K562 (cell line): ENCODE results near the gene TMEM121B. TPM values are rescaled to one million over a fixed set of nuclear protein-coding genes. Genes with fewer than 3 reads are reported as not detected.

Experiments used
- ATAC-seq: fragments of 200-7000 bp; cut with Tn5 transposase; 3 replicates; pipeline ENCODE4 v1.9.1; 2020; ENCODE audit warnings: moderate library complexity
- BruUV-seq: library from RNA; stranded (reverse); fragments of 400-500 nt; replicated peaks from 2 replicates; lab custom pipeline; 2021; lab: Mats Ljungman, UMichigan
- CTCF ChIA-PET: fragments of 300-600 bp; formaldehyde crosslinking; extraction: SDS; loops from one replicate; lab custom pipeline; 2021; ENCODE audit warnings: low intra/inter-chr PET ratio; lab: Yijun Ruan, JAX
- POLR2A ChIA-PET: fragments of 300-600, 350-650 bp; sonication (Branson Sonifier 250); formaldehyde crosslinking; extraction: SDS; loops from one replicate; lab custom pipeline; 2021; ENCODE audit warnings: antibody characterized with exemption, inconsistent platforms; lab: Yijun Ruan, JAX
- DNase-seq, 4 experiments: peaks; one replicate each; pipeline versions ENCODE4 v3.0.0 to v3.0.0-alpha.2; 2011 to 2018; ENCODE audit warnings: low spot score in 3 of 4, mixed read lengths in 3 of 4; ENCODE audit errors: extremely low read depth in 1 of 4
- FAIRE-seq: peaks from 2 replicates; lab custom pipeline; 2011; peaks lifted over from hg19 to GRCh38; lab: Jason Lieb, UNC
- H2AFZ ChIP-seq: 2 replicates; pipeline ENCODE4 v1.6.0; 2011; ENCODE audit warnings: low read depth, low read length, control low read depth, inconsistent platforms
- H3K27ac ChIP-seq: fragments of 200-600 bp; 3 replicates; pipeline ENCODE4 v1.8.0; 2011; ENCODE audit warnings: low read depth, mild to moderate bottlenecking, control low read depth, inconsistent platforms, low read length, moderate library complexity, mixed read lengths; ENCODE audit errors: extremely low read depth
- H3K27me3 ChIP-seq, 2 experiments: fragments of 300-600 bp in 1 of 2; 2 replicates in 1 of 2; 3 replicates in 1 of 2; pipeline versions ENCODE4 v1.6.0 to v1.8.0; 2011; ENCODE audit warnings: inconsistent platforms in 2 of 2, low read length in 2 of 2, mild to moderate bottlenecking in 1 of 2, mixed read lengths in 1 of 2, moderate library complexity in 1 of 2; ENCODE audit not compliant: control insufficient read depth in 2 of 2, insufficient read depth in 2 of 2
- H3K36me3 ChIP-seq: fragments of 300-600 bp; 3 replicates; pipeline ENCODE4 v1.8.0; 2011; ENCODE audit warnings: mild to moderate bottlenecking, low read length, inconsistent platforms; ENCODE audit not compliant: control insufficient read depth, insufficient read depth
- H3K4me1 ChIP-seq, 2 experiments: fragments of 200-600 bp in 1 of 2; replicated peaks in 1 of 2; 2 replicates in 1 of 2; 3 replicates in 1 of 2; pipeline versions ENCODE4 v1.5.1 to v1.8.0; 2011; ENCODE audit warnings: inconsistent platforms in 2 of 2, low read length in 2 of 2, mild to moderate bottlenecking in 1 of 2, mixed read lengths in 1 of 2, moderate library complexity in 1 of 2; ENCODE audit not compliant: control insufficient read depth in 2 of 2, insufficient read depth in 2 of 2
- H3K4me2 ChIP-seq: 2 replicates; pipeline ENCODE4 v1.6.1; 2011; ENCODE audit warnings: low read length, control low read depth, inconsistent platforms, mixed read lengths; ENCODE audit not compliant: insufficient read depth
- H3K4me3 ChIP-seq: fragments of 200-600 bp; sonication (generic), shearing (Covaris generic); 2 replicates; pipeline ENCODE4 v1.5.1; 2016; ENCODE audit warnings: control low read depth, inconsistent platforms
- H3K79me2 ChIP-seq: fragments of 200-600 bp; 3 replicates; pipeline ENCODE4 v1.8.0; 2011; ENCODE audit warnings: low read length, inconsistent platforms; ENCODE audit not compliant: control insufficient read depth, insufficient read depth
- H3K9ac ChIP-seq, 2 experiments: 2 replicates each; pipeline versions ENCODE4 v1.6.0 to v1.6.1; 2011; ENCODE audit warnings: low read depth in 2 of 2, low read length in 2 of 2, control low read depth in 1 of 2, inconsistent platforms in 1 of 2, mild to moderate bottlenecking in 1 of 2, mixed read lengths in 1 of 2; ENCODE audit not compliant: insufficient read depth in 1 of 2
- H3K9me1 ChIP-seq: one replicate; pipeline ENCODE4 v1.6.0; 2011; ENCODE audit warnings: inconsistent platforms, mild to moderate bottlenecking, low read length, moderate library complexity; ENCODE audit not compliant: control insufficient read depth, insufficient read depth
- H3K9me3 ChIP-seq: replicated peaks from 2 replicates; pipeline ENCODE4 v1.5.1; 2011; ENCODE audit warnings: low read depth, low read length, inconsistent platforms; ENCODE audit not compliant: control insufficient read depth, insufficient read depth
- H4K20me1 ChIP-seq: replicated peaks from 2 replicates; pipeline ENCODE4 v1.6.1; 2011; ENCODE audit warnings: low read length, inconsistent platforms, mixed read lengths; ENCODE audit not compliant: control insufficient read depth, insufficient read depth
- ADNP ChIP-seq: fragments of 200-800 bp; sonication (Bioruptor generic); IDR thresholded peaks from 2 replicates; pipeline ENCODE4 v1.6.1; 2016; ENCODE audit warnings: missing genetic modification characterization, missing compliant biosample characterization
- KHSRP ChIP-seq: fragments of 450-650 bp; IDR thresholded peaks from 2 replicates; pipeline ENCODE4 v1.6.1; 2017
- NCOR1 ChIP-seq: fragments of 450-650 bp; IDR thresholded peaks from 2 replicates; pipeline ENCODE4 v1.6.1; 2016; ENCODE audit warnings: mild to moderate bottlenecking, moderate library complexity
- PCBP1 ChIP-seq: fragments of 200-400 bp; formaldehyde crosslinking; IDR thresholded peaks from 2 replicates; pipeline ENCODE4 v1.6.1; 2018; ENCODE audit warnings: mild to moderate bottlenecking, low read depth, low read length; ENCODE audit not compliant: poor library complexity, severe bottlenecking
- WGBS: fragments of 100-300 bp; shearing (Covaris generic); methylation state at CpG from one replicate; pipeline ENCODE4 v1.1.6; 2016; ENCODE audit warnings: low coverage, mixed read lengths; ENCODE audit not compliant: insufficient coverage; ENCODE audit errors: missing lambda C conversion rate; 5-methylcytosine and 5-hydroxymethylcytosine counted together
- in situ Hi-C: fragments of 300-500 bp; cut with MboI; formaldehyde crosslinking; loops from 4 replicates; pipeline ENCODE4 v1.15.0; 2018; ENCODE audit warnings: inconsistent platforms, mixed read lengths
- intact Hi-C: fragments of 100-400 bp; cut with micrococcal nuclease; formaldehyde crosslinking; loops from 2 replicates; pipeline ENCODE4 v1.14.2; 2022
- polyA plus RNA-seq, 8 experiments: library from polyadenylated mRNA; depleted of rRNA in 4 of 8; stranded (reverse) in 5 of 8; unstranded in 3 of 8; fragments of >200 nt; fragmentation: Nextera tagmentation in 2 of 8; fragmentation: Illumina TruSeq in 1 of 8; extraction: Ambion mirVana in 2 of 8; extraction: Trizol in 1 of 8; gene quantifications; 2 replicates each; pipeline versions ENCODE4 v1.2.1 to v1.2.3, GENCODE V29; 2011 to 2014; ENCODE audit warnings: inconsistent platforms in 1 of 8, missing spikeins in 1 of 8
- total RNA-seq, 7 experiments: library from RNA; depleted of rRNA in 6 of 7; stranded (reverse); fragments of >200 nt in 6 of 7; fragmentation: Illumina TruSeq in 2 of 7; extraction: Trizol in 2 of 7; gene quantifications; 2 replicates each; pipeline versions ENCODE4 v1.2.1 to v1.2.3, GENCODE V29; 2011 to 2021; ENCODE audit warnings: low replicate concordance in 1 of 7

Gene TMEM121B
- total and polyA plus RNA-seq, 9 of the 15 experiments (the other 6 are each of a cell fraction or from before 2014, with no cell fraction given), result 0.03 to 0.07 (median 0.03) TPM; not detected in 6

DNA sequence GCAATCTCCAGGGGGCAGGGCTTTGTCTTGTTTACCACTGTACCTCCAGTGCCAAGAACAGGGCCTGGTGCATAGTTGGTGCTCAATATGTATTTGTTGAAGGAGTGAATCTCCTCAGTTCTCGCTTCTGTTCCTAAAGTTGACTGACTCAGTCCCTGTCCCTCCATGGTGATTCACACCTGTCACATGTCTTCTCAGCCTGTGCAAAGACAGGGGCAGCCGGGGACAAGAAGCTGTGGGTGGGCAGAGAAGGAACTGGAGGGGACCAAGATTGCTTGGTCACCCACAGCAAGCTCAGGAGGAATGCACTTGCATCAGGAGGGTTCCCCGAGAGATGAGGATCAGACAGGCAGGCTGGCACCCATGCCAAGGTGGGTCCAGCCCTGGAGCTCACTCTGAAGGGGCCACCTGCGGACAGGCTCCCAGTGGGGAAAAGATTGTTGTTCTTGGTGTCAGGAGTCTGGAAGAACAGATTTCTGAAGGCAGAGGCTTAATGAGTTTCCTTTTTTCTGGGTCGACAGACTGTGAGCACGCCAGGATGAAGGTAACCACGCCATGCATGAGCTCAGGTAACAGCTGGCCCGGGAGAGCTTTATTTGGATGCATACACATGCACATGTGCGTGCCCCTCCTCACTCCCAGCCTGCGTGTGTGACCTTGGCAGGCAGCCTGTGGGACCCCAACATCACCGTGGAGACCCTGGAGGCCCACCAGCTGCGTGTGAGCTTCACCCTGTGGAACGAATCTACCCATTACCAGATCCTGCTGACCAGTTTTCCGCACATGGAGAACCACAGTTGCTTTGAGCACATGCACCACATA is 19.5 kb downstream of the TMEM121B start:
- H3K79me2 ChIP-seq, result no peaks in the 10 kb centered on the region
- TF ChIP-seq PCBP1 (no peak), ADNP (tag) (no peak)
- no peaks in the 10 kb centered on the region; the same call in 1 of the 2 replicates for H4K20me1 ChIP-seq
- in situ Hi-C loops (no loop called here), intact Hi-C loops (no loop called here)
- DNase-seq (no peak), FAIRE-seq (peak; percentile 46), ATAC-seq (no peak)
- H3K27me3 ChIP-seq, result no peaks in the 10 kb centered on the region
- H3K36me3 ChIP-seq, result peaks cover 56% of the 10 kb centered on the region; the same call in 2 of the 3 replicates
- H3K9me1 ChIP-seq, result no peaks in the 10 kb centered on the region
- peak overlapping the region; percentile 11; the same call in 1 of the 3 replicates for H3K27ac ChIP-seq
- no peaks in the 10 kb centered on the region for H3K9me3 ChIP-seq
- H3K4me1 ChIP-seq, result peaks cover 12 to 13% of the 10 kb centered on the region in 2 experiments
- H3K9ac ChIP-seq, result peak overlapping the region in 1 of 2 experiments; percentile 53; a peak in 1 of 4 replicates
- ChIA-PET POLR2A (interaction anchor here (1.5 kb wide), 1 partner anchor 13 kb away, joined by 7 read pairs; no protein-coding TSS in a partner anchor), CTCF (no interaction called here)
- H2AFZ ChIP-seq, result no peak overlapping the region
- BruUV-seq, result no TSS peak
- WGBS, result 81% methylated on average over 14 of the region's 14 CpGs
- H3K4me2 ChIP-seq, result no peak overlapping the region
- no peak overlapping the region for H3K4me3 ChIP-seq

DNA sequence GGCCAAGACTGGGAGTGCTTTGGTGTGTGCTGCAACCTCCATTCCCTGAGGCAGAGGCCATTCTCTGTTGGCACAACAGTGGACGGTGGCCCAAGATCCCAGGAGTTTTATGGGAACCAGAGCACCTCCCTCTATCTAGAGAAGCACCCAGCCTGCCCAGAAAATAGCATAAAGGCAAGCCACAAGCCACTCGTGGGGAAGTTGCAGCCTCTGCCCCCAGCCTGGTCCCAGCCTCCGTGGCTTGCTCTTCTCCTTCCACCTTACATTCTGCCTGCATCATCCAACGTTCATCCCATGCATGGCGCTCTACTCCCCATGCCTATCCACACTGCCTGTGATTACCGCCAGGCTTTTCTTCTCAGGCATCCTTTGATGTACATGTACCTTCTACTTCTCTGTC is 20.5 kb downstream of the TMEM121B start:
- H2AFZ ChIP-seq, result no peak overlapping the region
- peaks cover 12 to 13% of the 10 kb centered on the region in 2 experiments for H3K4me1 ChIP-seq
- no peaks in the 10 kb centered on the region; the same call in 1 of the 2 replicates for H4K20me1 ChIP-seq
- ATAC-seq, result no peak
- in situ Hi-C loops (no loop called here), intact Hi-C loops (no loop called here)
- no peak overlapping the region for H3K9ac ChIP-seq
- H3K9me3 ChIP-seq, result no peaks in the 10 kb centered on the region
- WGBS, result 64% methylated on average over 5 of the region's 6 CpGs
- no peak for DNase-seq
- FAIRE-seq, result no peak
- H3K27me3 ChIP-seq, result no peaks in the 10 kb centered on the region
- no peaks in the 10 kb centered on the region for H3K79me2 ChIP-seq
- no peak overlapping the region for H3K27ac ChIP-seq
- no peak overlapping the region for H3K4me2 ChIP-seq
- no peaks in the 10 kb centered on the region for H3K9me1 ChIP-seq
- CTCF ChIA-PET, result no interaction called here
- BruUV-seq, result no TSS peak
- H3K4me3 ChIP-seq, result no peak overlapping the region
- peaks cover 56% of the 10 kb centered on the region; the same call in 2 of the 3 replicates for H3K36me3 ChIP-seq
- POLR2A ChIA-PET, result no interaction called here
- TF ChIP-seq KHSRP (no peak), NCOR1 (no peak)
